Trophoblast cell (in vitro differentiated cells and primary cell): Measurements from ENCODE around the gene TBC1D22A.
A peak's percentile ranks its signal among the peaks of the same experiment; 100 is the strongest.

Source experiments
- DNase-seq, 2 donors: peaks; one replicate each; pipeline ENCODE4 v3.0.0-alpha.2; 2016
- H2AFZ ChIP-seq: 2 replicates; pipeline ENCODE4 v1.6.1; 2013; ENCODE audit warnings: low read length, moderate library complexity, mild to moderate bottlenecking; ENCODE audit not compliant: insufficient read depth, poor library complexity
- H2AK5ac ChIP-seq: 2 replicates; pipeline ENCODE4 v1.6.1; 2013; ENCODE audit warnings: mild to moderate bottlenecking, low read length
- H2BK120ac ChIP-seq: 2 replicates; pipeline ENCODE4 v1.6.1; 2013; ENCODE audit warnings: low read length, mild to moderate bottlenecking, moderate library complexity; ENCODE audit not compliant: insufficient read depth, poor library complexity
- H2BK12ac ChIP-seq: 2 replicates; pipeline ENCODE4 v1.6.1; 2013; ENCODE audit warnings: mild to moderate bottlenecking, low read length, moderate library complexity
- H2BK5ac ChIP-seq: 2 replicates; pipeline ENCODE4 v1.6.1; 2013; ENCODE audit warnings: low read length, low read depth, moderate library complexity, mild to moderate bottlenecking; ENCODE audit not compliant: poor library complexity
- H3K14ac ChIP-seq: 2 replicates; pipeline ENCODE4 v1.6.1; 2013; ENCODE audit warnings: mild to moderate bottlenecking, low read length
- H3K18ac ChIP-seq: 2 replicates; pipeline ENCODE4 v1.6.1; 2013; ENCODE audit warnings: mild to moderate bottlenecking, low read length
- H3K23ac ChIP-seq: 2 replicates; pipeline ENCODE4 v1.6.1; 2013; ENCODE audit warnings: low read length
- H3K27ac ChIP-seq: 2 replicates; pipeline ENCODE4 v1.5.1; 2013; ENCODE audit warnings: low read depth, mild to moderate bottlenecking, inconsistent platforms, low read length, moderate library complexity
- H3K27me3 ChIP-seq: 2 replicates; pipeline ENCODE4 v1.6.1; 2013; ENCODE audit warnings: inconsistent platforms, mild to moderate bottlenecking, low read length, moderate library complexity; ENCODE audit not compliant: insufficient read depth
- H3K36me3 ChIP-seq, 2 experiments: 1 replicate in 1 of 2; 2 replicates in 1 of 2; pipeline ENCODE4 v1.6.1; 2013; ENCODE audit warnings: low read length in 2 of 2, mild to moderate bottlenecking in 2 of 2, moderate library complexity in 1 of 2; ENCODE audit not compliant: insufficient read depth in 2 of 2, control insufficient read depth in 1 of 2
- H3K4ac ChIP-seq: 2 replicates; pipeline ENCODE4 v1.6.1; 2013; ENCODE audit warnings: low read depth, mild to moderate bottlenecking, low read length, moderate library complexity
- H3K4me1 ChIP-seq, 2 experiments: 1 replicate in 1 of 2; 2 replicates in 1 of 2; pipeline ENCODE4 v1.6.1; 2013; ENCODE audit warnings: low read length in 2 of 2, mild to moderate bottlenecking in 2 of 2, moderate library complexity in 1 of 2; ENCODE audit not compliant: insufficient read depth in 2 of 2, control insufficient read depth in 1 of 2
- H3K4me2 ChIP-seq: 2 replicates; pipeline ENCODE4 v1.6.1; 2013; ENCODE audit warnings: inconsistent platforms, mild to moderate bottlenecking, low read length, moderate library complexity
- H3K4me3 ChIP-seq: 2 replicates; pipeline ENCODE4 v1.5.1; 2013; ENCODE audit warnings: mild to moderate bottlenecking, low read depth, low read length, inconsistent platforms
- H3K79me1 ChIP-seq: one replicate; pipeline ENCODE4 v1.6.1; 2013; ENCODE audit warnings: low read length
- H3K79me2 ChIP-seq: 2 replicates; pipeline ENCODE4 v1.6.1; 2013; ENCODE audit warnings: low read length, mild to moderate bottlenecking; ENCODE audit not compliant: control insufficient read depth, insufficient read depth, poor library complexity
- H3K9ac ChIP-seq: 2 replicates; pipeline ENCODE4 v1.6.1; 2013; ENCODE audit warnings: mild to moderate bottlenecking, low read length
- H3K9me3 ChIP-seq: 2 replicates; pipeline ENCODE4 v1.6.1; 2013; ENCODE audit warnings: low read depth, mild to moderate bottlenecking, control low read depth, inconsistent platforms, low read length; ENCODE audit not compliant: insufficient read depth
- H4K12ac ChIP-seq: 2 replicates; pipeline ENCODE4 v1.6.1; 2013; ENCODE audit warnings: low read depth, mild to moderate bottlenecking, low read length, moderate library complexity
- H4K8ac ChIP-seq: 2 replicates; pipeline ENCODE4 v1.6.1; 2013; ENCODE audit warnings: low read depth, mild to moderate bottlenecking, low read length, moderate library complexity
- H4K91ac ChIP-seq: one replicate; pipeline ENCODE4 v1.6.1; 2013; ENCODE audit warnings: low read depth, mild to moderate bottlenecking, low read length, moderate library complexity
- WGBS: extraction: QIAGEN DNeasy Blood & Tissue Kit; methylation state at CpG from one replicate; pipeline ENCODE4 v1.1.7; 2013; ENCODE audit warnings: missing lambda C conversion rate; ENCODE audit not compliant: insufficient read length, insufficient coverage; ENCODE audit errors: extremely low coverage; 5-methylcytosine and 5-hydroxymethylcytosine counted together

Gene TBC1D22A

GRCh38 chr22:46727813-46728364 is 34.6 kb upstream of the TBC1D22A start:
- H3K36me3 ChIP-seq: peaks cover 10 to 14% of the 10 kb centered on the region in 2 experiments
- H3K18ac ChIP-seq: no peak overlapping the region
- no peaks in the 10 kb centered on the region for H3K9me3 ChIP-seq
- no peak overlapping the region for H3K4me2 ChIP-seq
- H3K79me2 ChIP-seq: no peaks in the 10 kb centered on the region
- no peak for DNase-seq
- no peak overlapping the region for H4K8ac ChIP-seq
- H3K4me3 ChIP-seq: no peak overlapping the region
- H3K79me1 ChIP-seq: no peaks in the 10 kb centered on the region
- no peak overlapping the region for H3K4ac ChIP-seq
- WGBS: no CpG with 5 or more reads among the region's 19 CpGs
- H3K23ac ChIP-seq: no peak overlapping the region
- no peak overlapping the region for H2BK120ac ChIP-seq
- no peak overlapping the region for H2AK5ac ChIP-seq
- no peak overlapping the region for H2BK12ac ChIP-seq
- no peak overlapping the region for H2AFZ ChIP-seq
- no peak overlapping the region for H4K12ac ChIP-seq
- H2BK5ac ChIP-seq: no peak overlapping the region
- H3K27me3 ChIP-seq: no peaks in the 10 kb centered on the region
- no peak overlapping the region for H3K27ac ChIP-seq
- no peak overlapping the region for H4K91ac ChIP-seq
- H3K14ac ChIP-seq: no peak overlapping the region
- no peak overlapping the region for H3K9ac ChIP-seq
- peaks cover 18 to 29% of the 10 kb centered on the region in 2 experiments for H3K4me1 ChIP-seq

GRCh38 chr22:46728470-46728869 is 34.0 kb upstream of the TBC1D22A start:
- H3K27me3 ChIP-seq: no peaks in the 10 kb centered on the region
- H2BK120ac ChIP-seq: no peak overlapping the region
- no peak overlapping the region for H3K4ac ChIP-seq
- H3K9ac ChIP-seq: no peak overlapping the region
- peaks cover 10 to 14% of the 10 kb centered on the region in 2 experiments for H3K36me3 ChIP-seq
- no peak overlapping the region for H2BK5ac ChIP-seq
- H3K79me1 ChIP-seq: no peaks in the 10 kb centered on the region
- H3K4me1 ChIP-seq: peaks cover 18 to 29% of the 10 kb centered on the region in 2 experiments
- H3K4me3 ChIP-seq: no peak overlapping the region
- H3K79me2 ChIP-seq: no peaks in the 10 kb centered on the region
- peak overlapping the region; percentile 32 for H3K18ac ChIP-seq
- DNase-seq: no peak
- H3K9me3 ChIP-seq: no peaks in the 10 kb centered on the region
- no peak overlapping the region for H2AFZ ChIP-seq
- no peak overlapping the region for H3K14ac ChIP-seq
- no CpG with 5 or more reads among the region's 11 CpGs for WGBS
- no peak overlapping the region for H3K4me2 ChIP-seq
- no peak overlapping the region for H3K27ac ChIP-seq
- no peak overlapping the region for H2BK12ac ChIP-seq
- H2AK5ac ChIP-seq: no peak overlapping the region
- H4K12ac ChIP-seq: no peak overlapping the region
- H4K91ac ChIP-seq: no peak overlapping the region
- no peak overlapping the region for H4K8ac ChIP-seq
- H3K23ac ChIP-seq: no peak overlapping the region

- no peak overlapping the region for H4K12ac ChIP-seq
- no peak overlapping the region for H3K4me2 ChIP-seq
- H3K18ac ChIP-seq: no peak overlapping the region
- no peaks in the 10 kb centered on the region for H3K79me1 ChIP-seq
- no peak overlapping the region for H3K23ac ChIP-seq
- no peak for DNase-seq
- H3K4ac ChIP-seq: no peak overlapping the region
- no peak overlapping the region for H2BK5ac ChIP-seq
- H3K4me1 ChIP-seq: peaks cover 18 to 35% of the 10 kb centered on the region in 2 experiments
- H3K9ac ChIP-seq: no peak overlapping the region
- H3K9me3 ChIP-seq: no peaks in the 10 kb centered on the region
- H3K14ac ChIP-seq: no peak overlapping the region
- H4K91ac ChIP-seq: no peak overlapping the region
- no peak overlapping the region for H2AFZ ChIP-seq
- H3K27me3 ChIP-seq: no peaks in the 10 kb centered on the region
- no peak overlapping the region for H3K27ac ChIP-seq
- no peaks in the 10 kb centered on the region for H3K79me2 ChIP-seq
- H2AK5ac ChIP-seq: no peak overlapping the region
- no peak overlapping the region for H2BK120ac ChIP-seq
- no peak overlapping the region for H4K8ac ChIP-seq
- H2BK12ac ChIP-seq: no peak overlapping the region
- peaks cover 6 to 8% of the 10 kb centered on the region in 2 experiments for H3K36me3 ChIP-seq
- no peak overlapping the region for H3K4me3 ChIP-seq
- WGBS: no CpG with 5 or more reads among the region's 9 CpGs
Observed at GRCh38 chr22:46730568-46731245, 31.7 kb upstream of the TBC1D22A start.

- no peak overlapping the region for H2BK12ac ChIP-seq
- H3K9ac ChIP-seq: no peak overlapping the region
- no peak overlapping the region for H3K4ac ChIP-seq
- H3K27me3 ChIP-seq: no peaks in the 10 kb centered on the region
- H3K4me2 ChIP-seq: no peak overlapping the region
- H3K36me3 ChIP-seq: peaks cover 0 to 3% of the 10 kb centered on the region in 2 experiments
- H4K12ac ChIP-seq: no peak overlapping the region
- H2BK5ac ChIP-seq: no peak overlapping the region
- no peaks in the 10 kb centered on the region for H3K9me3 ChIP-seq
- no peaks in the 10 kb centered on the region for H3K79me1 ChIP-seq
- H3K27ac ChIP-seq: no peak overlapping the region
- no peak overlapping the region for H3K4me3 ChIP-seq
- H2AK5ac ChIP-seq: no peak overlapping the region
- H3K79me2 ChIP-seq: no peaks in the 10 kb centered on the region
- H3K4me1 ChIP-seq: peaks cover 25 to 41% of the 10 kb centered on the region in 2 experiments
- no peak for DNase-seq
- no CpG with 5 or more reads among the region's 22 CpGs for WGBS
- H3K23ac ChIP-seq: no peak overlapping the region
- no peak overlapping the region for H2AFZ ChIP-seq
- H4K8ac ChIP-seq: no peak overlapping the region
- no peak overlapping the region for H2BK120ac ChIP-seq
- H4K91ac ChIP-seq: no peak overlapping the region
- H3K18ac ChIP-seq: no peak overlapping the region
- no peak overlapping the region for H3K14ac ChIP-seq
Observed at GRCh38 chr22:46731246-46732040, 31.0 kb upstream of the TBC1D22A start.
